Fibroblast of upper back skin (primary cell): Measurements from ENCODE around the gene SLC8B1.
A peak's percentile ranks its signal among the peaks of the same experiment; 100 is the strongest.

Source experiments
- DNase-seq: peaks from one replicate; pipeline ENCODE4 v3.0.0-alpha.2; 2013

SLC8B1 gene

DNA sequence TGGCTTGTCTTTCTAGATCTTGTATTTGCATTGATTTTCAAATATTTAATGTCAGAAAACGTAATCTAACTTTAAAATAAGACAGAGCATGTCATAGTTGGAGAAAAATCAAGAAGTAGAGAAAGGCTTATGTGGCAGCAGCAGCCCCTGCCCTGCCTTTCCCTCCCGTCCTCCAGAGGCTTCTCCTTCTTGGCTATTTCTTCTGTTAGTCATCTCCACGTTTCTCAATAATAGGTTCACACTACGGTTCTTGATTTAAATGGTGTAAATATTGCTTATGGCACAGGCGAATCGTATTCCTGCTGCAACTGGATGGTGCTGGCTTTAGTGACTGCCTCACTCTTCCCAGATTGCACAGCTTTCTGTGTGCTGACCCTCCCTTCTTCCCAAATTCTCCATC lies 42.8 kb downstream of the SLC8B1 start:
- peak; percentile 59 for DNase-seq

DNA sequence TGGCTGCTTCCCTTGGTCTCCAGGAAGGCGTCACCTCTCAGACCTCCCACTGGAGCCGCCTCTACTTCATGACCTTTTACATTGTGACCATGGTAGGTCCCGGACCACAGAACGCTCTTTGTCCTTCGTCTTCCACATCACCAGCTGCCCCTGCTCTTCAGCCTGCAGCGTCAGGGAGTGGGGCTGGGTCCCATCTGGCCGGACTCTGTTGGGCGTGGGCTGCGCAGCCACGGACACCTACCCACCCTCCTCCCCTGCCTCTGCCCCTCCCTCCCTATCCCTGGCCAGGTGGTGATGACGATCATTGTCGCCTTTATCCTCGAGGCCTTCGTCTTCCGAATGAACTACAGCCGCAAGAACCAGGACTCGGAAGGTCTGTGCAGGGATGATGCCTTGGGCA lies 43.3 kb downstream of the SLC8B1 start:
- DNase-seq = no peak

DNA sequence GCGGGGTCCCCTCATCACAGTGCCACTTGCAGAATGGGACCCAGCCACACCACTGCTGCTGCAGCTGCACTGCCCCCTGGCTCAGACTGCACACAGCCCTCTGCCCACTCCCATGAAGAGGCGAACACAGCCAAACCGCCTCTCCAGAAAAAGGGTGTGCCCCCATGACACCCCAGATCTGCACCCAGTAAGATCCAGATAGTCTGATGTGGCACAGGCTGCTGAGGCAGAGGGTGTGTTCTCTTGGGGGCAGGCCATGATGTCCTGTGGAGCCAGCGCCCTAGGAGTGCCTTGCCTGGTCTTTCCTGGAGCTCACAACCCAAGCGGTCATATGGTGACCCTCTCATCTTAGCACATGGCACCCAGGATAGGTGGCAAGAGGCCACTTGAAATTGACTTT lies 44.4 kb downstream of the SLC8B1 start:
- DNase-seq = no peak

DNA sequence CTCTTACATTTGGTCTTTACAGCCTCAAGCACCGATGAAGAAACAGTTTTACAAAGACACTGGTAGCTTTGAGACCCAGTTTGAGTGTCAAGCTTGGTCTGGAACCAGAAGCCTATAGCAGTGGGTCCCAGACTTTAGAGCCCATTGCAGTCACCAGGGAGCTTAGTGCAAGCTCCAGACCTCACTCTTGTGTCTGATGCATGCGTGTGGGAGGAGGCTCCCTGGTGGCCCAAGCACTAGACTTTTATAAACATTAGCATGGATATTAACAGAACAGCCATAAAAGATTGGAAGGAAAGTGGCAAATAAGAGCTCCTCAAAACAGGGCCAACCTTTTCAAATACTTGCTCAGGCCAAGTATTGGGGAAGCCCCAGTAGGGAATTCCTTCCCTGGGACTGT lies 45.5 kb downstream of the SLC8B1 start:
- no peak for DNase-seq

DNA sequence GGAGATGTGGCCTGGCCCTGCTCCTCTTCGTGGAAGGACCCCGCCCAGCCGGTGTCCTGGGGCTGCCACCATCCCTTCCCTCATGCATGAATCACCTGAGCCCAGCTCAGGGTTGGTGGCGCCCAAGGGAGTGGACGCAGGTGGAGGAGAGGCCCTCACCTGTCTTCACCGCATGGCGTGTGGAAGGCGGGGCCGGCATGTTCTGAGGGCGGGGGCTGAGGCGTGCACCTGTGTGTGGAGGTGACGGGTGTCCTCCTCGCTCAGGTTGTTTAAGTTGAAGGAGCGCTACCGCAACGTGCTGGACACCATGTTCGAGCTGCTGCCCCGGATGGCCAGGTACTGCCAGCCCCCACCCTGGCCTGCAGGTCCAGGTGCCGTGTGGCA lies 47.0 kb downstream of the SLC8B1 start:
- no peak for DNase-seq

DNA sequence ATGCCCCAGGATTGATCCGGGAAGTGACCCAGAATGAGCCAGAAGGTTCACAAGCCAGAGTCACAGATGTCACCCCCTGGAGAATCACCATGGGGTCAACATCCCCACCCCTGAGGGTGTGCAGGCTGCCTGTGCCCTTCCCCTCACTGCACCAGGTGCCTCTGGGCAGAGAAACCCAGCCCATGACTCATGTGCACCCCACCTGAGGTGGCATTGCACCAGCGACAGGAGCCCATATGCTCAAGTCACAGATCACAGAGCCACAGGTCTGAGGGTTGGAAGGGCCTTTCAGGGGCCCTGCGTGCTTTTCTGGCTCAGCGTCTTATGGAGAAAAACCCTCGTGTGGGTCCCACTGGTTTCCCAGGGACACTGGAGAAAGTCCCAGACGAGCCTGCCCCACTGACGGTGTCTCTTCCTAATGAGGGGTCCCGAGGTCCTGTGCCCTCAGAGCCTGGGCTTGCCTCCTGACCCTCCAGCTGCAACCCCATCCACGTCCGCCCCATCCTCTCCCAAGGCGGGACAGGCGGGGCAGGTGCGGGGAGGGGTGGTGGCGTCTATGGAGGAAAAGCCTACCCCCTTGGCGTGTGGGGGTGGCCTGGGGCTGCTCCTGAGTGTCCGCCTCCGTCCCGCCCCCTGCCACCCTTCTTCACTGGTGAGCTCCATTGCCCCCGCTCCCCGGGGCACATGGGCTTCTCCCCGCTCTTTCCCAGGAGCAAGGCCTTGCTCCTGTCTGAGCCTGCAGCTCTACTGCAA lies 47.6 kb downstream of the SLC8B1 start:
- no peak for DNase-seq

DNA sequence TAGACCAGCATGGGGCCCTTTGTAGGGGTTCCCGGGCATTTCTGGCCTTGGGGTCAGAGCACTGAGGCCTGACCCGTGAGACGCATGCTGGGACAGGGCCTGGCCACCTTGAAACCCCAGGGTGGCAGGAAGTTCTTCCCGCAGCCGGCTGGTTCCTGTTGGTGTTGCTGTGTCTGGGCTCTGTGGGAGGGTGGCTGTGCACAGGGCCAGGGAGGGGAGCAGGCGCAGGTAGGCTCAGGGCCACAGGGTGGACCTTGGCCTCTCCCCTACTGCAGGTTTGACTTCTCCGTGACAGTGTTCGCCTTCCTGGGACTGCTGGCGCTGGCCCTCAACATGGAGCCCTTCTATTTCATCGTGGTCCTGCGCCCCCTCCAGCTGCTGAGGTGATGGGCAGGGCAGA lies 48.2 kb downstream of the SLC8B1 start:
- DNase-seq = no peak

DNA sequence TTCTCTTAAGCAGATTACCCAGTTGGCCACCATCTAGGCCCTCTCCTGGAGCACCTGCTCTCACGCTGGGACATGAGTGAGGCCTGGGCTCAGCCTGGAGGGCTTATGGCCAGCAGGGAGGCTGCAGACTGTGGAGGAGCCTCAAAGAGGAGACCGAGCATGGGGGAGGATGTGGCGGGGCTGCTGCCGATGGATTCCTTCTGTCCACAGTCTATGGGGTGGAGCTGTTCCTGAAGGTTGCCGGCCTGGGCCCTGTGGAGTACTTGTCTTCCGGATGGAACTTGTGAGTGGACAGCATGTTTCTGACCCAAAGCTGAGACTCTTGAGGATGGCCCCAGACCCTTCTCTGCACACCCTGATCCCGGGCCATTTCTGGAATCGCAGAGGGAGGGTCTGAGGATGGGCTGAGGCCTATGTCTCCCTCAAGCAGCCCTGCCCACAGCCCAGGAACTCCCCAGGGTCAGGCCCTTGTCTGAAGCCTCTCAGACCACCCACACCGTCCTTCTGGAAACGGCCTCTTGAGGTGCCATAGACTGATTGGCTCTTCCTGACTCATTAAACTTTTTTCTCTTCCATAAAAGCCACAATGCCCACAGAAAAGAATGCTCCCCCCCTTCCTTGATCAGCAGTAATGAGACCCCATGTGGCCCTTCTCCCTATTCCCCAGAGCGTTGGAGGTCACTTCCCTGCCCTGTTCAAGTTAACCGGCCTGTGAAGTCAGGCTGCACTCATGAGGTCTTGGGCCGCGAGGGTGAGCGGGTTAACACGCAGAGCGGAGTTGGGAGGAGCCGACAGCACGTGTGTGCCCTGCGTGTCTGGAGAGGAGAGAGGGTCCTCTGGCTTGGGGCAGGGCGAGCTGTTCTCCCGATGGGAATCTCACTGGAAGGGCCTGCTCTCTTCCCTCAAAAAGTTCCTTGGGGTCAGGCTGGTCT lies 49.0 kb downstream of the SLC8B1 start:
- DNase-seq = no peak

DNA sequence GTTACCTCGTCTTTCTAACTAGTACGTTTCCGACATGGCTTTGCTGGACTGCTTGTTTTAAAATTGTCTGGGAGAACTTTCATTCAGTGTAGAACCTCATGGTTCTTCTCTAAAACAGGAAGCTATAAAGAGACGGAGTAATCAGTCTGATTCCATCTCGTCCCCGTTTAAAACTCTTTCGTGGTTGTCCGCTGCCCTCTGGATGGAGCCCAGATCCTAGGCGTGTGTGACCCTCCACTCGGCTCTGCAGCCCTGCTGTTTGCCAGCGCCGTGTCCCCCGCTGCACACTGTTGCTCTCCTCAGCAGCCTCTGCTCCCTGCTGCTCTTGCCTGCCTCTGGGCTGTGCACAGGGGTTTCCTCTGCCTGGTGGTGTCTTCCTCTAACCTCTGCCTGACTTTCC lies 50.2 kb downstream of the SLC8B1 start:
- no peak for DNase-seq

DNA sequence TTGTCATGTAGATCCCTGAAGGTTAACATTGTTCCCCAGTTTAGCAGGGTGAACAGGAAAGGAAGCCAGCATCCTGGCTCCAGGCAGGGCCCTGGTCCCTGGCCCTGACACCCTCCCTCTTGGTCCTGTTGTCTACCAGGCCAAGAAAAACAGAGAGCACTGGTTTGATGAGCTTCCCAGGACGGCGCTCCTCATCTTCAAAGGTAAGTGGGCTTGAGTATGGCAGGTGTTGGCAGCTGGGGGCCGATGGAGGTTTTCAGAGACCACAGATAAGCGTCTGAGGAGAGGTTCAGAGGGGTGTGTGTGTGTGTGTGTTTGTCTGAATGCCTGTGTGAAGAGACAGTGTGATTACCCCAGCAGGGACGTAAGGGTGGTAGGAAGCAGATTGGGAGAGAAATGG lies 56.3 kb downstream of the SLC8B1 start:
- no peak for DNase-seq

DNA sequence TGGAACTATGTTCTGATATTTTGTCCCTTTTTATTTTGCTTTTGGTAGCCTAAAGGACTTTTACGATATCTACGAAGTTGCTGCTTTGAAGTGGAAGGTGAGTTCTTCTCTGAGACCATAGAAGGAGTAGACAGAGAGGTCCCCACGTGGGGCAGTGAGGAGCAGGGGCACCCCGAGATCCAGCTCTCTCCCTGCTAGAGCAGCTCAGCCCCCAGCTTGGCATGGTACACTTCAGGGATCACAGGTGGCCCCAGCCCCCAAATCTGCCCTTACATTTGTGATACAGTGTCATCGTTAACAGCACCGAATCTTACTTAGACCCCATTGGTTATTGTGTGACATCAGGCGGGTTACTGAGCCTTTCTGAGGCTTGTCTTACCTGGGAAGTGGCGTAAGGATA lies 56.8 kb downstream of the SLC8B1 start:
- DNase-seq = no peak

DNA sequence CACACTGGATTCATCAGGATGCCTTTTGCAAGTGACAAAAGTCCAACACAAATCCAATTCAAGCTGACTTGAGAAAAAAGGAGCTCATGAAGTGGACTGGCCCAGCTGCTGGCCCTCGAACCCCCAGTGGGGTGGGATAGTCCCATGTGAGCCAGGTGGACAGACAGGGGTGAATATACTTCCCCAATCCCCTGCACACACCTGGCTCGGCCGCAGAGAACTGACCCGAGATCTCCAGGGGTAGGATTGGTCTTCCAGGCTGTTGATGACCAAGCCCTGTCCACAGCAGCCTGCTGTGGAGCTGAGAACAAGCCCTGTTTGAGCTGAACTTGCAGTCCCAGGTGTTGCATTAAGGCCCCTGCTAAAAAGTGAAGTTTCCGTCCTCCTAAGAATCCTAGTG lies 57.4 kb downstream of the SLC8B1 start:
- DNase-seq = no peak

DNA sequence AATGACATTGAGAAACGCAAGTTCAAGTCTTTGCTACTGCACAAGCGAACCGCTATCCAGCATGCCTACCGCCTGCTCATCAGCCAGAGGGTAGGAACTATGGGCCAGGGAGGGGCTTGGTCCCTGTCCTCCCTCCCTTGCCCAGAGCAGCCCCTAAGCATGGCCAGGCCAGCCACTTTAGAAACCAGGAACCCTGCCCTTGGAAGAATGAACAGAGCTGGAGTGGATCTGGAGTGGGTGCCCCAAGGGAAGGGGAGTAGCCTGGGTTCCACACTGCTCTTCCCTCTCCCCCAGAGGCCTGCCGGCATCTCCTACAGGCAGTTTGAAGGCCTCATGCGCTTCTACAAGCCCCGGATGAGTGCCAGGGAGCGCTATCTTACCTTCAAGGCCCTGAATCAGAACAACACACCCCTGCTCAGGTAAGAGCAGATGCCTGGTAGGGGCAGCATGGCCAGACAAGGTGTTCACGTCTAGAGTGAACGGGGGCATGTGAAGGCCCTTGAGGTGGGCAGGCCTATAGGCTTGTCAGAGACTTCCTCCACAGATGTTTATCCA lies 57.9 kb downstream of the SLC8B1 start:
- no peak for DNase-seq

DNA sequence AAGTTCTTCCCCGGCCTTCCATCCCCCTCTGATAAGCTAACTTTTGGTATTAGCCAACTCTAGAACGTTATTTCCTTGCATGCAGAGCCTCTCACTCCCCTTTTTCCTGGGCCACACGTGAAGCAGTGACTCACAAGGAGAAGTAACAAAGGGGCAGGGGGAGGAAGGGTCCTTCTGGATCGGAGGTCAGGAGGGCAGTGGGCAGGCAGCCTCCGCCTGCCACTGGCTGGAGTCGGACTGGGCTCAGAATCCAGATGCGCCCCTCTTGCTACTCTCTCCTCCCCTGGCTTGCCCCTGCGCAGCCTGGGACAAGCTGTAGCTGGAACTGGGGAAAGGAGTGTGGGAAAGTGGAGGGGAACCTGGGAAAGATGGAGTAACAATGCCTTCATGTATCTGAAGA lies 58.6 kb downstream of the SLC8B1 start:
- no peak for DNase-seq

DNA sequence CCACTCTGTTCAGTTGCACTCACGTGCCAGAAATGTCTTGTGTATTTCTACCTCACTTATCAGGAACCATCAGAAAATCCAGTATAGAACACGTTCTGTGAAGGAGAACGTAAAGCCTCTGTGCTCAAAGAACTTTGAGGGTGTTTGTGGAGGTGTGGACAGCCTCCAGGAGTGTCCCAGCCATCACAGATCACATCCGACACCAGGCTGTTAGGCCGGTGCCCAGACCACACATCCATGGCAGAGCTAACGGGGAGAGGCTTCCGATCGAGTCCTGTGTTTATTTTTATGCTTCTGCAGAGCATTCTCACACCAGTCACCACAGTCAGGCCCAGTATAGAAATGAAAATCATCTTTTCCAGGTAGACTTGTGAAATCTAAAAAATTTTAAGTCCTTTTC lies 60.1 kb downstream of the SLC8B1 start:
- no peak for DNase-seq

DNA sequence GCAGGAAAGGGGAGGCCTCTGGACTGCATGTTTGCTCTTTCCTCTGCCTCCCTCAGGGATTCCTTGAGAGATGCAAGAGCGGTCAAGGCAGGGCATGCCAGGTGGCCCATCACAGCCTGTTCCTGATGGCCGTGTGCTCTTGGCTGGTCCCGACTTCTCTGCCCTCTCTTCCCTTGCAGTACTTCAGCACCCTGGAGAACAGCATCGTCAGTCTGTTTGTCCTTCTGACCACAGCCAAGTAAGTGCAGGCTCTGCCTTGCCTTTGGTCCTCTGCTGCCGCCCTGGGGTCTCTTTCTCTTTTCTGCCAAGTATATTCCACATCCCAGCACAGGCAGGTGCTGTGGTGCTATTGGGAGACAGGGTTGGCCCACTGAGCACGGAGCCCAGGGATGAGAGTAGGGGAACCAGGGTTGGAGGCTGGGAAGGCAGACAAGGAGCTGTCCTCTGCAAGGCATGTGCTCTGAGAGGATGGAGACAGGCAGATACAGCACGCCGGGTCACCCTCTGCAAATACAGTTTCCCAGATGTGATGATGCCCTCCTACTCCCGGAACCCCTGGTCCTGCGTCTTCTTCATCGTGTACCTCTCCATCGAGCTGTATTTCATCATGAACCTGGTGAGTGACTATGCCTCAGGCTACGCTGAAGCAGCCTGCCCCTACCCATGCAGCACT lies 61.7 kb downstream of the SLC8B1 start:
- peak; percentile 11 for DNase-seq

DNA sequence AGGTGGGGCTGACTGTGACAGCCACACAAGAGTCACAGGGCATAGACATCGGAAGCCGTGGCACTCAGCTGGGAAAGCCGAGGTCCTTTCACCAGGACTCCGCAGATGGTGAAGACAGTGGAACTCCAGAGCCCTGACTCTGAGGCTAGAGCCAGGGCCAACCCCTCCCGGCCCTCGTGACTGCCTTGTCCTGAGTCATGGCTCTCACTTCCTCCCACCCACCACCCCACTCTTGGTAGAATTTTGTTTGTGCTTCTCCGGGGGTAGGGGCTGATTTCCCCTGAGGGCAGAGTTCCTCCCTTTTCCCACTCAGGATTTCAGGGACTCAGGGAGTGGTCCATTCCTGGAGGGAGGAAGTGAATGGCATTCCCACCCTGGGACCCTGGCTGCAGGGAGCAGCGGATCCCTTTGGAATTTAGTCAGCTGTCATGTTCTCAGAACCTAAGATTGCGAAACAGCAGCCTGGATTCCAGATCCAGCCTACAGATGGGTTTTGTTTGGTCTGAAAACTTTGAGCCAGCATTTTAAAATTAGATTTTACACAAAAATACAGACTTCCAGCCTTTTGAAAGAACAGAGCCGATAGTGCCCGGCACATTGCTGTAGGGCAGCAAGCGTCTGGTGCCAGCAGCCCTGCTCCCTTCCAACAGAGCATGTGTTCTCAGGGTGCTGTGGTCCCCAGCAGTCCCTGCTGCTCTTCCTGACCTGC lies 62.9 kb downstream of the SLC8B1 start:
- peak; percentile 75 for DNase-seq

DNA sequence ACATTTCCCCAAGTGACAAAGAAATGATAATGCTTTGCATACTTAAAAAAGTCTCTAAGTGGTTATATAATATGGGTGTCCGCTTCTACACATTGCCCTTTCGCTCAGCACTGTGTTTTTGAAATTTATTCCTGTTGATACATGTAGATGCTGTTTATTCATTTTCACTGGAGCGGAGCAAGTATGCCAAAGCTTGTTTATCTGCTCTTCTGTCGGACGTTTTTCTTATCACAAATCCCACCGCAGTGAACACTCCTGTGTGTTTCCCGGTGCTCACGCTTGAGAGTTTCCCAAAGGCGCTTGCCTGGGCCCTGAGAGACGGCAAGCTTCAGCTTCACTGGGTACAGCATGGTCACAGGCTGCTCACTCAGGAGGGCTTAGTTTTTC lies 63.5 kb downstream of the SLC8B1 start:
- DNase-seq = no peak

DNA sequence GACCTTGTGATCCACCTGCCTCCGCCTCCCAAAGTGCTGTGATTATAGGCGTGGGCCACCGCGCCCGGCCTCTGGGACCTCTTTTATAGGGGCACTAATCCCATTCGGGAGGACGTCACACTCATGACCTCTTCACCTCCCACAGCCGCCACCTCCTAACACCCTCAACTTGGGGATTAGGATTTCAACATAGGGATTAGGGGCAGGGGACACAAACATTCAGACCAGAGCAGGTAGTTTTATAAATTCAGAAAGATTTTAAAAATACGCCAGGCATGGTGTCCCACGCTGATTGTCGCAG lies 64.2 kb downstream of the SLC8B1 start:
- DNase-seq = no peak

DNA sequence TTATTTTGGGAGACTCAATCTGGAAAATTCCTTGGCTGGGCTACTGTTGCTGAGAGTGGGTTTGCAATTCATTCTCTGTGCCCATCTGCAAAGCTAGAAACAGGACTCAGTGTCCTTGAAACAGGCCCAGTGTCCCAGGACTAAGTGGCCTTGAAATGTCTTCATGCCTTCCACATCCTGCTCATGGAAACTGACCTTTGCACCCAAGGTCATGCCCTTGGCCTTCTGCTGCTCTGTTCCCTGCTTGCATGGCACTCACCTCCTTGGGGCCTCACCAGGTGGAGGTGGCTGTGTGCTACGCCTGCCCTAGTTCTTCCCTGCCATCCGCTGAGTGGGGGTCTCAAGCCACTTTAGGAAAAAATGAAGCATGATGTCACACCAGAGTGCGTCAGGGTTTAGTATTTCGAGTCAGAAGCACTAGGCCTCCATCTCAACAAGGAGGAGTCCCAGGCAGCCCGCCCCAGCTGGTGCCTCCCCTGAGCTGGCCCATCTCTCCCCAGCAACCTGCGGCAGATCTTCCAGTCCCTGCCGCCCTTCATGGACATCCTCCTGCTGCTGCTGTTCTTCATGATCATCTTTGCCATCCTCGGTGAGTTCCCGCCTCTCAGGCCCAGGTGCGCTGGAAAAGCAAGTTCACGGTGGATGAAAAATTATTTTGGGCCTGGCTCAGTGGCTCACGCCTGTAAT lies 65.5 kb downstream of the SLC8B1 start:
- DNase-seq = no peak

DNA sequence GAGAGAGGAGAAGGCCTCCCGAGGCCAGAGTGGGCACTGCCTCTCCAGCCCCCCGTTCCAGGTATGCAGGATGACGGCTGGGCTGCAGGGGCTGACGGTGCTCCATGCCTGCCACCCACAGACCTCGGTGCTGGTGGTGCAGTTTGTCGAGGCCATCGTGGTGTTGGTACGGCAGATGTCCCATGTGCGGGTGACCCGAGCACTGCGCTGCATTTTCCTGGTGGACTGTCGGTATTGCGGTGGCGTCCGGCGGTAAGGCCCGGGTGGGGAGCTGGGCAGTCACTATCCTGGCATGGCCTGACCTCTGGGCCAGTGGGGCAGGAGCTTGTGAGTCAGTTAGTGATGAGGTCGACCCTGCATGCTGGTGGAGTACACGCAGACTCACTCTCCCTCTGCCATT lies 66.3 kb downstream of the SLC8B1 start:
- DNase-seq = no peak

DNA sequence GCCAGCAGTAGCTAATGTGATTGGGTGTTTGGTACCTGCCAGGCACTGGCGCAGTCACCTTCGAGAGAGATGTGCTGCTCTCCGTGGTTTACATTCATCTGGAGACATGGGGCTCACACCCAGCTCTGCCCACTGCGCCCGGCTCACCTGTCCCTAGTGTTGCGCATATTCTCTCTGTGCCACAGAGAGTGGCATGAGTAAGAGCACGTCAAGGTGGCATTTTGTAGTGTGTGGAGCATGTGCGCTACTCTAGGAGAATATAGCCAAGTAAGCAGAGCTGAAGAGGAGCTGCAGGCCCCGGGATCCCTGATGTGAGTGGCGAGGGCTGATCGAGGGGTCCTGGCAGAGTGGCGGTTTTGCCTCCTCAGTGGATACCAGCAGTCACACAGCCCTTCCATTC lies 66.8 kb downstream of the SLC8B1 start:
- no peak for DNase-seq

DNA sequence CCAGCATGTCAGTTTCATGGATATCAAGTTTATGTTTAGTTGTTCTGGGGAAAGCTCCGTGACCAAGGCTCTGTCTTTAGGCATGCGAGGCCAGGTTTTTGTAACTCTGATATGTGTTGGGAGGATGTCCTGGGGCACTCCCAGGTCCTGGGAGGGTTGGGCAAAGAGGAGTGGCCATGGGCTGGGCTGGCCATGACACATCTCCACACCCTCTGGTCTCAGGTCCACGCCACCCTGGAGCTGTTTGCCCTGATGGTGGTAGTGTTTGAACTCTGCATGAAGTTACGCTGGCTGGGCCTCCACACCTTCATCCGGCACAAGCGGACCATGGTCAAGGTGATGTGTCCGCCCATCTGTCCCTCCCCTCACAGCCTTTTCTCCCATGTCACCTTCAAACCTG lies 67.3 kb downstream of the SLC8B1 start:
- DNase-seq = no peak
